Ectodermal cell (in vitro differentiated cells): ENCODE data around the gene TMEM131L.

ENCODE experiments used
- H3K27ac ChIP-seq: 2 replicates; pipeline ENCODE4 v1.7.0; 2013; ENCODE audit warnings: mild to moderate bottlenecking, low read depth, low read length; ENCODE audit not compliant: insufficient read depth, poor library complexity, severe bottlenecking
- H3K27me3 ChIP-seq: 2 replicates; pipeline ENCODE4 v1.7.0; 2013; ENCODE audit warnings: mild to moderate bottlenecking, low read length; ENCODE audit not compliant: insufficient read depth, control insufficient read depth, poor library complexity, severe bottlenecking
- H3K36me3 ChIP-seq: one replicate; pipeline ENCODE4 v1.7.0; 2013; ENCODE audit warnings: low read length; ENCODE audit not compliant: control insufficient read depth, insufficient read depth
- H3K4me1 ChIP-seq: one replicate; pipeline ENCODE4 v1.7.0; 2013; ENCODE audit warnings: low read length; ENCODE audit not compliant: control insufficient read depth, insufficient read depth
- H3K4me3 ChIP-seq: 2 replicates; pipeline ENCODE4 v1.7.0; 2013; ENCODE audit warnings: low read depth, low read length, control low read depth; ENCODE audit not compliant: insufficient read depth
- H3K9me3 ChIP-seq: 2 replicates; pipeline ENCODE4 v1.7.0; 2013; ENCODE audit warnings: mild to moderate bottlenecking, low read length, moderate library complexity; ENCODE audit not compliant: control insufficient read depth
- WGBS, 2 experiments: methylation state at CpG; one replicate each; pipeline ENCODE4 v1.1.7; 2013; ENCODE audit warnings: missing lambda C conversion rate in 2 of 2; 5-methylcytosine and 5-hydroxymethylcytosine counted together

The TMEM131L gene

DNA sequence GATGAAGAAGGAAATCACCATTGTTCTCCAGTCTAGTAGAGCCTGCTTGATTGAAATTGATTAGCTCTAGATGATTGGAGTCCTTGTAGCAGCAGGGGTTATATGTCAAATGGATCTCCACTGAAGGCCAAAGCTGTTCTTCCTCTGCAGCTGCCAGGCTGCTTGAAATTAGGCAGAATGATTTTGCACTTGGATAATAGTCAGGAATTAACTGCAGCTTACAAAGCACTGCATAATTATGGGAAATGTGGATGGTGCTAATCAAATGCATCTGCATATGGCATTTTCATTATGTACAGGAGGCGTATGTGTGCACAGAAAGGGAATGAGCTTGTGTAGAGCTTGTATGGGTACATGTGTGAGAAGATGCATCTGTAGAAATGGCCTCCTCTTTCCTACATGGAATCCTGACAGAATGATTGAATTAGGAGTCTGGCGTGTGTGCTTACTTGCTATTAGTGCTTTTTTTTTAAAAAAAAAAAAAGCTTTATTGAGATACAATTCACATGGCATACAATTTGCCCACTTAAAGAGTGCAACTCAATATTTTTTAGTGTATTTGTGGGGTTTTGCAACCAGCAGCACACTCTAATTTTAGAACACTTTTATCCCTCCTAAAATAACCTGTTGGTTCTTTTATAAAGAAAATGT, 65.9 kb downstream of the TMEM131L start:
- Histone ChIP-seq H3K27ac (no peak overlapping the region), H3K9me3 (no peaks in the 10 kb centered on the region), H3K4me3 (no peak overlapping the region), H3K36me3 (no peaks in the 10 kb centered on the region), H3K27me3 (no peaks in the 10 kb centered on the region), H3K4me1 (peaks cover 14% of the 10 kb centered on the region)
- WGBS, 2 experiments, result 96 to 100% methylated on average over 1 to 2 of the region's 2 CpGs

DNA sequence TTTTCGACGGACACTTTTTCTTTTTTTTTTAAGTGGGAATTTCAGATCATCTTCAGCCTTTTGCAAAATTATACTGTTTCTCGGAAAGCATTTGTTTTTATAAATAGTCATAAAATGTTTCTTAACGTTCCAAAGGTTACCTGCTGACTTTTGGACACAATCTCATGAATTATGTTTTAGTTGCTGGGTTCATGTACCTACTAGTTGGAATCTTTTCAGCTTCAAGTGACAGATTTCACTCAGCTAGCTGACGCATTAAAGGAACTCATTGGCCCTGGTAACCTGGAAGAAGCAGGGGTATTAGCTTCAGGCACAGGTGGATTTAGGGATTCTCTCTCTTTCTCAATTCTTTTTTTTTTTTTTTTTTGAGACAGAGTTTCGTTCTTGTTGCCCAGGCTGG, 66.5 kb downstream of the TMEM131L start:
- 93 to 96% methylated on average over 6 of the region's 6 CpGs for WGBS, 2 experiments
- no peak overlapping the region for H3K27ac ChIP-seq

GRCh38 chr4:153533387-153533786, 67.2 kb downstream of the TMEM131L start:
- peaks cover 19% of the 10 kb centered on the region for H3K4me1 ChIP-seq
- H3K4me3 ChIP-seq, result no peak overlapping the region
- H3K9me3 ChIP-seq, result no peaks in the 10 kb centered on the region
- H3K27me3 ChIP-seq, result no peaks in the 10 kb centered on the region
- no peak overlapping the region for H3K27ac ChIP-seq
- no peaks in the 10 kb centered on the region for H3K36me3 ChIP-seq

More for the DNA sequence above, 66.5 kb downstream of the TMEM131L start:
- H3K36me3 ChIP-seq, result no peaks in the 10 kb centered on the region
- H3K27me3 ChIP-seq, result no peaks in the 10 kb centered on the region
- H3K4me1 ChIP-seq, result peaks cover 14% of the 10 kb centered on the region
- H3K4me3 ChIP-seq, result no peak overlapping the region
- H3K9me3 ChIP-seq, result no peaks in the 10 kb centered on the region

DNA sequence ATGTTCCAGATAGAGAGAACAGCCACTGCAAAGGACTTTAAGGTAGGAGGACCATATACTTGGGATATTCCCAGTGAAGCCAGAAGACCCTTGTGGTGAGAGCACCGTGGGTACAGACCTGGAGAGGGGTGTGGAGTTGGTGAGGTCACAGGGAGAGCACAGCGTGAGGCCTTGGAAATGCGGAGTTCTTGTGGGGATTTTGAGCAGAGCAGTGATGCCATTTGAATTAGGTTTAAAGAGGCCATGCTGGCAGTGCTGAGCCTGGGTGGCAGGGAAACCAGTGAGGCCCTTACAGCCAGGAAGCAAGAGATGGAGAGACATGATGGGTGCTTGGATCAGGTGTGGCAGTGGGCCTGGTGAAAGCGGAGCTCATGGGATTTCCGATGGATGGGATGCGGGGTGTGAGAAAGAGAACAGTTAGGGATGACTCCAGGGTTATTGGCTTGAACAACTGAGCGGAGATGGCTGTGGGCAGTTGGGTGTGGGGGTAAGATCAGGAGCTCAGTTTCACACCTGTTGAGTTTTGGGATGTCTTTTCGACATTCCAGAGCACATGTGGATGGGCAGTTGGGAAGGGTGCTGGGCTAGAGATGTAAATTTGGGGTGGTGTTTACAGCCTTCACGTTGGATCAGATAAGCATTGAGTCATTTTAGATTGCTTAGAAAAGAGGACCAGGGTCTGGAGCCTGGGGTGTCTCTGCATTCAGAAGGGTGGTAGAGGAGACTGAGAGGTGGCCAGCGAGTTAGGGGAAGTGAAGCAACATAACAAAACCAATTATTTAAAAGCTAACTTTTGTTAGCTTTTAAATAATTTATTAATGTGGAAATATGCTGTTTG, 68.9 kb downstream of the TMEM131L start:
- no peaks in the 10 kb centered on the region for H3K36me3 ChIP-seq
- H3K4me3 ChIP-seq, result no peak overlapping the region
- H3K27me3 ChIP-seq, result no peaks in the 10 kb centered on the region
- WGBS, 2 experiments, result 71% methylated on average over 9 to 10 of the region's 10 CpGs
- peaks cover 24% of the 10 kb centered on the region for H3K4me1 ChIP-seq
- no peak overlapping the region for H3K27ac ChIP-seq
- no peaks in the 10 kb centered on the region for H3K9me3 ChIP-seq

- Histone ChIP-seq H3K36me3 (no peaks in the 10 kb centered on the region), H3K27me3 (no peaks in the 10 kb centered on the region), H3K27ac (peak overlapping the region; percentile 70), H3K4me1 (peaks cover 24% of the 10 kb centered on the region), H3K4me3 (no peak overlapping the region), H3K9me3 (no peaks in the 10 kb centered on the region)
- 37 to 50% methylated on average over 6 to 7 of the region's 7 CpGs for WGBS, 2 experiments
Observed at GRCh38 chr4:153535772-153536513, 69.8 kb downstream of the TMEM131L start.

DNA sequence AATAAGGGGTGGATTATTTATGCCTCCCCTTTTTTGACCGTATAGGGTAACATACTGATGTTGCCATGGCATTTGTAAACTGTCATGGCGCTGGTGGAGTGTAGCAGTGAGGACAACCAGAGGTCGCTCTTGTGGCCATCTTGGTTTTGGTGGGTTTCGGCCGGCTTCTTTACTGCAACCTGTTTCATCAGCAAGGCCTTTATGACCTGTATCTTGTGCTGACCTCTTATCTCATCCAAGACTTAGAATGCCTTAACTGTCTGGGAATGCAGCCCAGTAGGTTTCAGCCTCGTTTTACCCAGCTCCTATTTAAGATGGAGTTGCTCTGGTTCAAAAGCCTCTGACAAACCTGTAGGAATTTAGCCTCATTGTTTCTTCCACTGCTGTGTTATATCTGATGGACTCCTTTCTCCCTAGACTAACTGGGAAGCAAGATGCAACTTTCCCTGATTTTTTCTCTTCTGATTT, 71.4 kb downstream of the TMEM131L start:
- no peak overlapping the region for H3K27ac ChIP-seq
- WGBS, 2 experiments, result 90 to 94% methylated on average over 6 of the region's 6 CpGs
- no peaks in the 10 kb centered on the region for H3K36me3 ChIP-seq
- no peaks in the 10 kb centered on the region for H3K9me3 ChIP-seq
- no peaks in the 10 kb centered on the region for H3K27me3 ChIP-seq
- H3K4me1 ChIP-seq, result peaks cover 19% of the 10 kb centered on the region
- H3K4me3 ChIP-seq, result no peak overlapping the region

DNA sequence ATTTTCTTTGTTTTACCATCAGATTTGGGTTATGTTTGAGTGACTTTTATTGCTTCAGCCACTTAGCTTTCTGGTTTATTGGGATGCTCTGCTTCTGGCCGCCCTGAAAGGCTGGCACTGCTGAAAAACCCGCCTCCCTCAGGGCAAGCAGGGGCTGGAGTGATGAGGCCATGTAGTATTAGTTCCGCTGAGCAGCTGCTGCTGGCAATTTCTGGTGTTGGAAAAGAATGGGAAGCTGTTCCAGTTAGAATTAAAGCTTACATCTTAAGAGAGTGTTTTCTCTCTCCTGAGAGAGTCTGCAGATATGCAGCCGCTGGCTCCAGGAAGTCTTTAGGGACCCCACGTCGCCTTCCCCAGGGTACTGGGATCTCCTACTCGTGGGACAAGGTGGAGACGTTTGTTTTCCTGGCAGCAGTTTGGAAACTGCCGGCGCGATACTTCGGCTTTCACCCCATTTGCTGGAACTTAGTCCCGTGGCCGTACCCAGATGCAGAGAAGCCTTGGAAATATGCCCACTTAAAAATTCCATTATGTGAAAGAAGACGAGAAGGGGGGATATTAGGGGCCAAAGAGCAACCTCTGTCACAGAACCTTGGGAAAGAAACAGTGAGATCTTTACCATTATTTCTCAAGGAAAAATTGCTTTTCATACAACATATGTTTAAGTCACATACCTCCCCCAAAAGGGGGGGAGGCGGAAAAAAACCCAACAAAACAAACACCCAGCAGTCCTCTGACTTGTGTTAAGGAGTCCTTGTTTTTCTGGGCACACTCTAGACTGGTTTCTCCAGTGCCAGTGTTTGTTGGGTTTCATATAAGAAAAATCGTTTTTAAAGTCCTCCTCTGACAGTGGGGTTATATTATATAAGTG, 72.6 kb downstream of the TMEM131L start:
- H3K9me3 ChIP-seq, result no peaks in the 10 kb centered on the region
- no peaks in the 10 kb centered on the region for H3K27me3 ChIP-seq
- H3K4me1 ChIP-seq, result peaks cover 19% of the 10 kb centered on the region
- H3K36me3 ChIP-seq, result no peaks in the 10 kb centered on the region
- WGBS, 2 experiments, result 73 to 75% methylated on average over 16 to 17 of the region's 17 CpGs
- no peak overlapping the region for H3K4me3 ChIP-seq
- H3K27ac ChIP-seq, result no peak overlapping the region

- no peaks in the 10 kb centered on the region for H3K9me3 ChIP-seq
- H3K4me1 ChIP-seq, result peaks cover 19% of the 10 kb centered on the region
- no peak overlapping the region for H3K27ac ChIP-seq
- no peaks in the 10 kb centered on the region for H3K27me3 ChIP-seq
- WGBS, 2 experiments, result 80 to 86% methylated on average over 3 of the region's 3 CpGs
- no peaks in the 10 kb centered on the region for H3K36me3 ChIP-seq
- no peak overlapping the region for H3K4me3 ChIP-seq
Observed at GRCh38 chr4:153539422-153539821, 73.3 kb downstream of the TMEM131L start.

DNA sequence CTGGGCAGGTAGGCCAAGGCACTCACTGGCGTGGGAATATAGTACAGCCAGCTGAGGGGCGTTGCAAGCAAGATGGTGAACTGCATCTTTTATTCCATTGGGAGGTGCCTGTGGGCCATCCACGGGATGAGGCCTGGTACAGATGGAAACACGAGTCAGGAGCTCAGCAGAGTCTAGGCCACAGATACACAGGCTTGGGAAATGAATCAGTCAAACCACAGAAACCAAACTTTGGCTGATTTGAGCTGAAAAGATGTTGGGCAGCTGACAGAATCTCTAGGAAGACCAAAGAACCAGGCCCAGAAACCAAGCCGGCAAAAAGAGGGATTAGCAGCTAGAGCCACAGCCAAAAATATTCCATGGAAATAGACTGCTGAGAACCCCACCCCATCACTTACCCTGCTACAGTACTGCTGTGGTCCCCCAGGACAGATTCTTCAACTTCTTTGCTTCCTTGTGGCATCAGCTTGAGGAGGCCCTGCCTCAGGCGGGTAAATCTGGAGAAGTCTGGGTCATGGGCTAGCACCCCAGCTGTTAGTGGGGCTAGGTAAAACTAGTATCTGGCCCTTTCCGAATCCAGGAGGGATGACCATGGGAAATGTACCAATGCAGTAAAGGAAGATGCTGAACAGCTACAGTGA, 75.4 kb downstream of the TMEM131L start:
- 93 to 96% methylated on average over 7 of the region's 7 CpGs for WGBS, 2 experiments

More for the DNA sequence above, 75.4 kb downstream of the TMEM131L start:
- H3K27ac ChIP-seq, result no peak overlapping the region
- H3K4me3 ChIP-seq, result no peak overlapping the region
- H3K36me3 ChIP-seq, result no peaks in the 10 kb centered on the region
- no peaks in the 10 kb centered on the region for H3K9me3 ChIP-seq
- peaks cover 11% of the 10 kb centered on the region for H3K4me1 ChIP-seq
- no peaks in the 10 kb centered on the region for H3K27me3 ChIP-seq
